Measurements from ENCODE around the gene LMLN.

DNA sequence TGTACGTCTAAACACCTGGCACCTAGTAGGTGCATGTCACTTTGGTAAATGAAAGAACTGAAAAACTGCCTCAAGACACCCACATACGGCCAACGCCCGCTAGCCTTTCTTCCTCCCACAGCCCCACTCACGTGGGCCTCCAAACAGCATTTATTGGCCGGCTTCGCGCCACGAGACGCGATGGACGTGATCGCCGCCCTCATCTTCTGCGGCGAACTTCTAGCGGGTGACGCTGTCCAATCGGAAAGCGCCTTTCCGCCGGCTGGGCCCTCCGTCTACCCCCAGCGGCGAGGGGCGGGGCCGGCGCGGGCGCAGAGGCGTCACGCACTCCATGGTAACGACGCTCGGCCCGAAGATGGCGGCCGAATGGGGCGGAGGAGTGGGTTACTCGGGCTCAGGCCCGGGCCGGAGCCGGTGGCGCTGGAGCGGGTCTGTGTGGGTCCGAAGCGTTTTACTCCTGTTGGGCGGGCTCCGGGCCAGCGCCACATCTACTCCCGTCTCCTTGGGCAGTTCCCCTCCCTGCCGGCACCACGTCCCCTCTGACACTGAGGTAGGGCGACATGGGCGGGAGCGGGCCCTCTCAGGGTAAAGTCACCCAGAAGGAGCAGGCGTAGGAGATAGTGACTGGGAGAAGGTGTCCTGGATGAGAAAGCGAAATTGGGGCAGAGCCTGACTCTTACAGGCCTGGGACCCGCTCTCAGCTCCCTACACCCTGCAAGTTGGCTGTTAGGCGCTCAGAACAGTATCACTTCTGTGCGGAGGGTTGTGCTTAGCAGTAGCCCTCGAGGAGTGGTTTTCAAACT, at the start of gene LMLN:
- TF ChIP-seq, protein P1, sequence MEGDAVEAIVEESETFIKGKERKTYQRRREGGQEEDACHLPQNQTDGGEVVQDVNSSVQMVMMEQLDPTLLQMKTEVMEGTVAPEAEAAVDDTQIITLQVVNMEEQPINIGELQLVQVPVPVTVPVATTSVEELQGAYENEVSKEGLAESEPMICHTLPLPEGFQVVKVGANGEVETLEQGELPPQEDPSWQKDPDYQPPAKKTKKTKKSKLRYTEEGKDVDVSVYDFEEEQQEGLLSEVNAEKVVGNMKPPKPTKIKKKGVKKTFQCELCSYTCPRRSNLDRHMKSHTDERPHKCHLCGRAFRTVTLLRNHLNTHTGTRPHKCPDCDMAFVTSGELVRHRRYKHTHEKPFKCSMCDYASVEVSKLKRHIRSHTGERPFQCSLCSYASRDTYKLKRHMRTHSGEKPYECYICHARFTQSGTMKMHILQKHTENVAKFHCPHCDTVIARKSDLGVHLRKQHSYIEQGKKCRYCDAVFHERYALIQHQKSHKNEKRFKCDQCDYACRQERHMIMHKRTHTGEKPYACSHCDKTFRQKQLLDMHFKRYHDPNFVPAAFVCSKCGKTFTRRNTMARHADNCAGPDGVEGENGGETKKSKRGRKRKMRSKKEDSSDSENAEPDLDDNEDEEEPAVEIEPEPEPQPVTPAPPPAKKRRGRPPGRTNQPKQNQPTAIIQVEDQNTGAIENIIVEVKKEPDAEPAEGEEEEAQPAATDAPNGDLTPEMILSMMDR (IDR thresholded peaks at IDR 0.05): no peak
- TF ChIP-seq POLR2A (IDR thresholded peaks at IDR 0.05): peak; percentile 59

Measured in breast epithelium (tissue), 3 donors.